Spinal cord (tissue), 10 donors: ENCODE data around the gene CA12. TPM values are rescaled to one million over a fixed set of nuclear protein-coding genes. Genes with fewer than 3 reads are reported as not detected.

Experiments
- DNase-seq, 6 donors: peaks; one replicate each; pipeline versions ENCODE4 v3.0.0 to v3.0.0-alpha.2; 2013 to 2015; ENCODE audit warnings: low spot score in 6 of 6, low read depth in 4 of 6
- H3K27ac ChIP-seq: one replicate; pipeline ENCODE4 v1.5.1; 2013; ENCODE audit warnings: low read depth, low read length, control low read depth
- H3K27me3 ChIP-seq: one replicate; pipeline ENCODE4 v1.6.1; 2013; ENCODE audit warnings: low read length; ENCODE audit not compliant: control insufficient read depth, insufficient read depth
- H3K36me3 ChIP-seq: one replicate; pipeline ENCODE4 v1.6.1; 2013; ENCODE audit warnings: low read length; ENCODE audit not compliant: control insufficient read depth, insufficient read depth
- H3K4me1 ChIP-seq: one replicate; pipeline ENCODE4 v1.6.1; 2013; ENCODE audit warnings: low read length; ENCODE audit not compliant: control insufficient read depth, insufficient read depth
- H3K4me3 ChIP-seq: one replicate; pipeline ENCODE4 v1.5.1; 2013; ENCODE audit warnings: low read depth, low read length, control low read depth
- H3K9me3 ChIP-seq: one replicate; pipeline ENCODE4 v1.6.1; 2013; ENCODE audit warnings: low read length; ENCODE audit not compliant: control insufficient read depth, insufficient read depth
- WGBS: methylation state at CpG from one replicate; pipeline ENCODE4 v1.1.5; 2013; ENCODE audit warnings: missing lambda C conversion rate; ENCODE audit not compliant: insufficient coverage; 5-methylcytosine and 5-hydroxymethylcytosine counted together
- polyA plus RNA-seq, 2 donors: library from polyadenylated mRNA; unstranded; fragments of 120-200 nt; gene quantifications; one replicate each; pipeline ENCODE4 v1.2.1, GENCODE V29; 2013; ENCODE audit not compliant: insufficient read length in 2 of 2
- total RNA-seq, 2 donors: library from RNA; depleted of rRNA in 1 of 2; stranded (reverse); fragments of 120-200 nt in 1 of 2; fragments of >200 nt in 1 of 2; gene quantifications; one replicate each; pipeline versions ENCODE4 v1.2.3 to v1.2.4, GENCODE V29; 2013 to 2014
- donor health status: healthy.

CA12 gene
- total and polyA plus RNA-seq, 4 donors, result 7.5 to 25.1 (median 10.1) TPM

DNA sequence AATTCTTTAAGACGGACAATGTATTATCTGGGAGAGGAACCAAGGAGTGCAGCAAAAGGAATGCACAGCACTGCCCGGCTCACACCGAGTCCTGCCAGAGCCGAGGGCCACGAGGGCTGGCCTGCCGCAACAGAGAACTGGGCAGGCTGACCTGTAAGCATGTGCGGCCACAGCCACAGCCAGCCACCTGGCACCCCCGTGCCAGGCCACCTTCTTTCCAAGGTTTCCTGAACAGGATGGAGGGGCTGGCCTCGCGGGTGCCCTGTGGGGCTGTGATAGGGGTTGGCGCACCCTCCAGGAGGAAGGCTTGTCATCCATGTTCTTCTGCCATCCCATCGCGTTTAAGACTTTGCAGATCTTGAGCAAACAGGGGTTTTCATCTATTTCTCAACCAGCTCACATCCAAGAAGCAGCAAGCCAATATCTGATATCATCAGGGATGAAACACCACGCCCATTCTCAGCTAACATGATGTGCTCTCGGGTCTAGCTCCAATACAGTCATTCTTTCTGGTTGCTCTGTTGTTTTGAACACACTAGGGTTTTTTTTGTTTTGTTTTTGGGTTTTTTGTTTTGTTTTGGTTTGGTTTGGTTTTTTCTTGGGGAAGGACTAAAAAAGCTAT lies 10.2 kb downstream of the CA12 start:
- 84% methylated on average over 13 of the region's 15 CpGs for WGBS
- Histone ChIP-seq H3K9me3 (no peaks in the 10 kb centered on the region), H3K27ac (no peak overlapping the region), H3K4me3 (no peak overlapping the region), H3K36me3 (peaks cover 6% of the 10 kb centered on the region), H3K27me3 (no peaks in the 10 kb centered on the region), H3K4me1 (peaks cover 28% of the 10 kb centered on the region)
- no peak for DNase-seq

DNA sequence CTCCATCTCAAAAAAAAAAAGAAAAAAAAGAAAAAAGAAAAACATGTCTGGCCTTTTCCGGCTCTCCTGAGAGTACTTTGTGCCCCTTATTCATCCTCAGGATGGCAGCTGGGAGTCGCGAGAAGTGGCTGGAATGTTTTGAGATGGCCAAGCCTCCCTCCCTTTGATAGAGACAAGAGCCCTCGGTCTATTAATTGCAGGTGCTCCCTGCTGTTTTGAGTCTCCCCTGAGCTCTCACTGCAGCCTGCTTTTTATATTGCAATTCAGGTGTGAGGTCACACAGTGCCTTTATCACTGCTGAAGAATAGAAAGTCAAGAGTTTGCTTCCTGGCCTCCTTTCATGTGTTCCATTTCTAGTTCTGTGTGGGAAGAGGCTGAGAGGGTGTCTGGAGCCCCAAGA lies 10.9 kb downstream of the CA12 start:
- peaks cover 6% of the 10 kb centered on the region for H3K36me3 ChIP-seq
- H3K4me1 ChIP-seq, result peaks cover 28% of the 10 kb centered on the region
- 64% methylated on average over 3 of the region's 4 CpGs for WGBS
- H3K4me3 ChIP-seq, result no peak overlapping the region
- H3K27ac ChIP-seq, result no peak overlapping the region
- no peaks in the 10 kb centered on the region for H3K27me3 ChIP-seq
- DNase-seq, result no peak
- H3K9me3 ChIP-seq, result no peaks in the 10 kb centered on the region

DNA sequence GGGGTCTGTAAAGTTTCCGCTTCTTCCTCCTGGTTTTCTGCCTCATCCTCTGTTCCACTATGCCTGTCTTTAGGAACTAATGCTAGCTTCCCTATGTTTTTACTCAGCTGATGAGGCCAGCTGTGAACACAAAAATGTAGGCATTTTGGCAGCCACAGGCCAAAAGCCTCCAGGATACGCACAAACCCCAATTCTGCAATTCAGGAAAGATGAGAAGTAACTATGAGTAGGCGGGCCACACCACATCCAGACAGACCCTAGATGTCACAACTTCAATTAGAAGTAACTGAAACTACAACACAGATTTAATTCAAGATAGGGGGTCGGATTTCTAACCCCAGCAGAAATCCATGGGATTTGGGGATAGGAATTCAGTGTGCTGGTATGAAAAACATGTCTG lies 11.9 kb downstream of the CA12 start:
- DNase-seq, result peak in 1 of 6 donors; percentile 37
- 94% methylated on average over 1 of the region's 4 CpGs for WGBS
- peaks cover 6% of the 10 kb centered on the region for H3K36me3 ChIP-seq
- no peak overlapping the region for H3K4me3 ChIP-seq
- H3K27me3 ChIP-seq, result no peaks in the 10 kb centered on the region
- H3K9me3 ChIP-seq, result no peaks in the 10 kb centered on the region
- peak overlapping the region; percentile 2 for H3K27ac ChIP-seq
- H3K4me1 ChIP-seq, result peaks cover 22% of the 10 kb centered on the region

DNA sequence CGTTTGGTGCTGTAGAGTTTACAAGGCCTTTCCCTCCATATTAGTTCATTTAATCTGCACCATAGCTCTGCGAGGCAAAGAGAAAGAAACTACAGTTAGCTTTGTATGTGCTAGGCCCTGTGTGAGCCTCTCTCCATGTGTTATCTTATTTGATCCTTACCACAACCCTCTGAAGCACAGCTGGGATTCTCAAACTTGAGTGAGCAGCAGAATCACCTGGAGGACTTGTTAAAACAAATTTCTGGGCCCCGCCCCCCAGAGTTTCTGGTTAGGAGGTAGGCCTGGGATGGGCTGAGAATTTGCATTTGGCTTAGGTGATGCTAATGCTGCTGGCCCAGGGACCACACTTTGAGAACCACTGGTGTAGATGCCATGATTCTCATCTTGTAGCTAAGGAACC lies 12.3 kb downstream of the CA12 start:
- Histone ChIP-seq H3K4me1 (peaks cover 17% of the 10 kb centered on the region), H3K4me3 (no peak overlapping the region), H3K27ac (no peak overlapping the region), H3K27me3 (no peaks in the 10 kb centered on the region), H3K9me3 (no peaks in the 10 kb centered on the region), H3K36me3 (peaks cover 6% of the 10 kb centered on the region)
- no peak for DNase-seq
- WGBS, result 100% methylated on average over 1 of the region's 3 CpGs

DNA sequence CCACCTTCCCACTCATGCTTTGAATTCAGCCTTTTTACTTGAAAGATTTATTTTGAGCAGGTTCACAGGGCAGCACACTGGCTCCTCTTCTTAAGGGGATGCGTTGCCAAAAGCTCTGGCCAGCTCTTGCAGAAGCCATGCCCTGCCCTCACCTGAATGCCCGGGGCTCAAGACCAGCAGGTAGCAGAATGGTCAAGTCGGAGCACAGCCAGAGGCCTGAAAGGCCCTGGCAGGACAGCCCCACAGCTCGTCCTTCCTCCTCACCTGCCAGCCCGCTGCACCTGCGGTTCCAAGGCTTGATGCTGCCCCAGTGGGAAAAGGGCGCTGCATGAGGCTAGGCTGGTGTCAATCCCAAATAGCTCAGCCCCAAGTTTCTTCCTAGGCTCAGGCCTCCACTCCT lies 13.1 kb downstream of the CA12 start:
- Histone ChIP-seq H3K27ac (no peak overlapping the region), H3K4me1 (peaks cover 10% of the 10 kb centered on the region), H3K36me3 (peaks cover 6% of the 10 kb centered on the region), H3K9me3 (no peaks in the 10 kb centered on the region), H3K27me3 (no peaks in the 10 kb centered on the region), H3K4me3 (no peak overlapping the region)
- 94% methylated on average over 7 of the region's 7 CpGs for WGBS
- no peak for DNase-seq

DNA sequence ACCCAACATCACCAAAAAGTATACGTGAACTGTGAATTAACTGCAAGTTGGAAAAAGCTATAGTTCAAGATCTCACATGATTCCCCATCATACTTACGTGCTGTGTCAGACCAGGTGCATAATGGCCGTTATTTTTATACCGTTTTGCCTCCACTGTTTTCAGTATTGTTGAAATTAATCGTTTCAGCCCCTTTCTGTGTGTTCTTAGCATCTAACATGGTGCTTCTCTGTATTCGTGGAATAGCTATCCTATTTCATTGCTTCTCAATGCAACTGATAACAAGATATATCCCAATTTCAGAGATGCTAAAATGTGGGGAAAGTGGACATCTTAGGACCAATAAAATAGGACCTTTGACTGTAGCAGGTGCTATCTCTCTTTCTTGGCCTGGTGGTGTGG lies 13.7 kb downstream of the CA12 start:
- 100% methylated on average over 3 of the region's 6 CpGs for WGBS
- Histone ChIP-seq H3K4me1 (peaks cover 10% of the 10 kb centered on the region), H3K36me3 (peaks cover 6% of the 10 kb centered on the region), H3K27me3 (no peaks in the 10 kb centered on the region), H3K4me3 (no peak overlapping the region), H3K27ac (no peak overlapping the region), H3K9me3 (no peaks in the 10 kb centered on the region)
- DNase-seq, result no peak

DNA sequence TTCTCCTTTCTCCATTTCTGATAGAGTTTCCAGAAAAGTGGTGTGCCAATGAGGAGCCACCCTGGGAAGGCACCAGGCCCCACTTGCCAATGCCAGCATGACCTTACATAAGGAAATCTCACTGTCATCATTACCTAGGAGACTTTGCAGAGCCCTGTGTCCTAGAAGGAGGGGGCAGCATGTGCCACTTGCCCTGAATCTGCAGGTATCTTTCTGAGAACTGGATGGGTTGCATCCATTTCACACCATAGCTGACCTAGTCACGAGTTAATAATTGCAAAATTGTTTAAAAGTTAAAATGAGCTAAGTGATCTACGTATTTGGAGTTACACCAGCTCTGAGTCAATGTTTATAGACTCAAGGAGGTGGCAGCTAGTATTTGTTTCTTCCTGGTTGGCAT lies 14.3 kb downstream of the CA12 start:
- H3K36me3 ChIP-seq, result peaks cover 6% of the 10 kb centered on the region
- H3K4me1 ChIP-seq, result peaks cover 6% of the 10 kb centered on the region
- no peak overlapping the region for H3K4me3 ChIP-seq
- DNase-seq, result no peak
- no peak overlapping the region for H3K27ac ChIP-seq
- H3K27me3 ChIP-seq, result no peaks in the 10 kb centered on the region
- no peaks in the 10 kb centered on the region for H3K9me3 ChIP-seq
- 100% methylated on average over 1 of the region's 2 CpGs for WGBS

DNA sequence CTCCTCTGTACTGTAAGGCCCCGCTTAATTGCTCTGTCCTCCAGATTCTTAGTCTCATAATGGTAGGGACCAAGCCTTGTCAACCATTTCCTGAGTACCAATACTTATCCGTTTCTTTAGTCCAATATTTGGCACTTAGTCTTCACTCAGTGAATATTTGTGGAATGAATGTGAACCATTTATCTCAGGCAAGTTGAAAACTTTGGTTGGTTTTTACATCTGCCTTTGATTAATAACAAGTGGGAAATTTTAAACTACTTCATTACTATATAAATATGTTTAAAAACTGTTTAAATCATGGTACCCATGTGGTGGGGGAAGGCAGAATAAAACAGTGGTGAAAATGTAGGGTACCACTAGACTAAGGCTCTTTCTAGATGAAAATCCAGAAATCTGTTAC lies 15.2 kb downstream of the CA12 start:
- DNase-seq, result no peak
- H3K4me1 ChIP-seq, result no peaks in the 10 kb centered on the region
- H3K27ac ChIP-seq, result no peak overlapping the region
- no CpG with 5 or more reads among the region's 2 CpGs for whole genome bisulfite sequencing
- no peaks in the 10 kb centered on the region for H3K9me3 ChIP-seq
- no peak overlapping the region for H3K4me3 ChIP-seq
- peaks cover 6% of the 10 kb centered on the region for H3K36me3 ChIP-seq
- no peaks in the 10 kb centered on the region for H3K27me3 ChIP-seq

DNA sequence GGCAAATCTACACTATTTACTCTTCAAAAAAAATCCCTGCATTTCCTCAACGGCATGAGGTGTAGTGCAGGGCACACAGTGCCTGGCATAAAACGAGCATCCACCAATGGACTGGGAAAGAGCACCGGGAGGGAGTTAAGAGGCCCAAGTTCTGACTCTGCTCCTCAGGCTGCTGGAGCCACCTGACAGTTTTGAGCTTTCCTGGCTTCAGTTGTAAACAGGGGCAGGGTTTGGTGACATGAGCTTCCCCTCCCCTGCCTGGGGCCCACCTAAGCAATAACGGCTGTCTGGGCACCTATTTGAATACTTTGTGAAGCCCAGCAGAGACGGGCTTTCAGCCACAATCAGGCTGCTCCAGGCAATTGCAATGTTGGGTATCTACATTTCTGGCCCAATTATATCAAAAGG lies 16.4 kb downstream of the CA12 start:
- Histone ChIP-seq H3K4me3 (no peak overlapping the region), H3K27ac (no peak overlapping the region), H3K27me3 (no peaks in the 10 kb centered on the region), H3K9me3 (no peaks in the 10 kb centered on the region), H3K4me1 (no peaks in the 10 kb centered on the region), H3K36me3 (peaks cover 3% of the 10 kb centered on the region)
- 57% methylated on average over 4 of the region's 5 CpGs for WGBS
- DNase-seq, result no peak

DNA sequence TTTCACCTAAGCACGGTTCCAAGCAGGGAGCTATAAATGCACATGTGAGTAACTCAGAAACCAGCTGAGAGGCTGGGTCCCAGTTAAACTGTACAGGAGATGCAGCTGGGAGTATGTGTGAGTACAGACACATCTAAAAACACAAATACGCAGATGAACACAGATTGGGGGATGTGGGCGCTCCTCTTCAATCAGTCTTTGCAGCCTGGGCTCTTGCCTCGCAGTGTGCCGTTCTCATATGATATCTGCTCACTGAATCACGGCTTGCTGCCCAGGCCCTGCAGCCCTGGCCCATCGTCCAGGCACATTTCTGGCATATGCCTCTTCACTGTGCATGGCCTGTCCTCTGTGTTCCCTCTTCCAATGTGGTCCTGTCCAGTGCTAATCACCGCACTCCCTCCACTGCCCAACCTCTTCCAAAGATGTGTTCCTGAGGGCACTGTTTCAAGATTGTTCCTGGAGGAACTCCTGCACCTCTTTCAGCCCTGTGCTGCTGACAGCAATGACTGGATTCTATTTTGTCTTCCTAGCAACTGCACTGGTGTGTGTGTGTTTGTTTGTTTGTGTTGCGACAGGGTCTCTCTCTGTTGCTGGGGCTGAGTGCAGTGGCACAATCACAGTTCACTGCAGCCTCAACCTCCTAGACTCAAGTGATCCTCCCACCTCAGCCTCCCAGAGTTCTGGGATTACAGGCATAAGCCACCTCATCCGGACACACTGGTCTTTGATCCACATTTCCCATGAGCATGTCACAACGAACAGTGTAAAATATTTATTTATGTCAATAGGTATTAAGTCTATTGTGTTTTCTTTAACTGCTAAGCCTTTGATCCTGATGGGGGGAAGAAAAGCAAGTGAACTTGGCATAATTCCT lies 17.0 kb downstream of the CA12 start:
- H3K9me3 ChIP-seq, result no peaks in the 10 kb centered on the region
- H3K36me3 ChIP-seq, result peaks cover 3% of the 10 kb centered on the region
- no peak overlapping the region for H3K4me3 ChIP-seq

More for the DNA sequence above, 17.0 kb downstream of the CA12 start:
- WGBS, result 79% methylated on average over 9 of the region's 11 CpGs
- no peak for DNase-seq
- Histone ChIP-seq H3K27me3 (no peaks in the 10 kb centered on the region), H3K4me1 (no peaks in the 10 kb centered on the region), H3K27ac (no peak overlapping the region)
